Measurements from ENCODE around the gene NRG3. TPM values are rescaled to one million over a fixed set of nuclear protein-coding genes. Genes with fewer than 3 reads are reported as not detected.

Gene NRG3
- total RNA-seq, 1 donor from 2014 or later, result 0.39 TPM

DNA sequence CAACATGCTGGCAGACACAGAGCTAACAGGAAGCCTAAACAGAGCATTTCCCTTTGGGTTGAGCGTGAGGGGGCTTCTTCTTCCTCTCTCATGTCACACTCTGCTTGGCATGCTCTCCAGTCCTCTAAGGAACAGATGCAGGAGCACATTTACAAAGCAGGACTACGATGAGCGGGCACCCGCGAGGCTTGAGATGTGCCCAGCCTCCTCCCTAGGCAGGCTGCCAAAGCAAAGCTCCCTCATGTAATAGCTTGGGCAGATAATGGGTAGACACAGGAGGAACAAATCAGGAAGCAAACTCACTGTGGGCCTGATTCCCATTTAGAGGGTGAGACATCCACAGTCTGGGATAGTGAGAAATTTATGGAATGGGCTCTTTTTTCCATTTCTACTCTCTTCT lies 519.1 kb downstream of the NRG3 start:
- DNase-seq, result no peak

DNA sequence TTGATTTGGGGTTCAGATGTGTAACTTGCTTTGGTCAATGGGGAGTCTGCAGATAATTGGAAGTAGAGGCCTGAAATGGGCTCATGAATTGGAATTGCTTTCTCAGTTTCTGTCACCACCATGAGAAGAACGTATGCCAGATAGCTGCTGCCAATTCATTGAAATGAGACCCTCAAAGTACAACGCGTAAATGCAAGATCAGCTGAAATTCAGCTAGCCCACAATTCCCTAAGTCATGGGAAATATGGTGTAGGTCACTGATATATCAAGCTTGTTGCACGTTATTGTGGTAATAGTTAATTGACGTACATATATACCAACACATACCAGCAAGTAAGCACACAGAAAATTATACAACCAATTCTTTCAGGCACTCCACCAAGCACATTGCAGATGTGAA lies 520.0 kb downstream of the NRG3 start:
- DNase-seq, result no peak

DNA sequence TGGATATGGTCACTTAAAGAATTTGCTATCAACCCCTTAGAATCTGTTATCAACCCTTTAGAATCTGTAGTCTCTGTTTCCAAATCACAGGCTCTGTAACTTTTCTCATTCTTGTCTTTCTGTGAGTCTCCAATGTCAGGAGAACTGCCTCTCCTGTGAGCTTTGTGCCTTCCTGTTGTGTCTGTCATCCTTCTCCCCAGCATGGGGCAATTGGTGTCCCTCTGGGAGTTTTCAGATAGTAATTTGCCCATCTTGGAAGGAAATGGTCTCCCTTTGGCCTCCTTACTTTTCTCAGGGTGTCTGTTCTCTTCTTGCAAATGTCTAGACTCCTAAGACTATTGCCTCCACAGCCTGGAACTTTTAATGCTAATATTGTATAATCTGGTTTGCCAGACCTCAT lies 521.9 kb downstream of the NRG3 start:
- no peak for DNase-seq

DNA sequence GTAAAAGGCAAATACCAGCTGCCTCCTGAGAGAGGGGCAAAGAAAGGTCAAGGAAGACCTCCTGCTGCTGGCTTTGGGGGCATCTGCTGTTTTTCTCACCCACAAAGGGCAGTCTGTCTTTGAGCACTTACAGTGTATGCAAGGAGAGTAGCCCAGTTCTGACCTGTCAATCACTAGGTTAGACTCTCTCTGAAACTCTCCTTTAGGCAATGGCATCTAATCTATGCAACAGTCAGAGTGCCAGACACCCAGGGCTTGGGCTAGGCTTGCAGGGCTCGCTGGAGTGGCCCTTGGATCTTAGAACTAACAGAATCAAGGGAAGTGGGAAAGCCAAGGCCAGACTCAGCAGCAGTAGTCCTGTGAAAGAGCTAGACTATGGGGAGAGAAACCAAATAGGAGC lies 522.9 kb downstream of the NRG3 start:
- no peak for DNase-seq

DNA sequence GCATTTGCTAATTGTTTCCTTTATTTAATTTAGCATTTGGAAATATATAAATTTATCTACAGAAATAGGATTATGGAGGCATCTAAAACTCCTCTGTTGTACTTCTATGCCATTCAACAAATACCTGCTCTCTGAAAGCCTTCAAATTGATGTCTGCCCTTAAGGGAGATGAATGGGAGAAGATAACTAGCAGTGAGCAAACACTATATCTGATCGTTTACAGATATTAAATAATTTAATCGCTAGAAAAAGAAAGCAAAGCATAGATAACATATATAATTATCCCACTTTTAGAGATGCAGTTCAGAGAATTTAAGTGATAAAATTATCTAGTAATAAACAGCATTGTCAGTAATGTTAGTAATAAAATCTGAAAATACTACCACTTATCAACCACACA lies 524.9 kb downstream of the NRG3 start:
- DNase-seq, result no peak

DNA sequence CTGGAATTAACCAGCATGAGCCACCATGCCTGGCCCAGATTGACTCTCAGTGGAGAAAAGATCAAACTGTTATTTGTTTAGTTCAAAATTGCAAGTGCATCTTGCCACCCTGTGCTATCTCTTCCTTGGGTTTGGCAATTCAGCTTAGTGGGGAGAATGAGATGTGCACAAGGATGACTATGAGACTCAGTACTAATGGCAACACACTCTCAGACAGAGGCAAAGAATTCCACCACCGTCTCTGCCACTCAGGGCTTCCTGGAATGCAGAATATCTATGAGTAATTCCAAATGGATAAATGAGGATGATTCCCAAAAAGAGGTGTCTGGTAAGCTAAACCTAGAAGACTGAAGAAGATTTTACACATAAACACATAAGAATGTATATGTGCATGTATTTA lies 525.8 kb downstream of the NRG3 start:
- DNase-seq, result no peak

DNA sequence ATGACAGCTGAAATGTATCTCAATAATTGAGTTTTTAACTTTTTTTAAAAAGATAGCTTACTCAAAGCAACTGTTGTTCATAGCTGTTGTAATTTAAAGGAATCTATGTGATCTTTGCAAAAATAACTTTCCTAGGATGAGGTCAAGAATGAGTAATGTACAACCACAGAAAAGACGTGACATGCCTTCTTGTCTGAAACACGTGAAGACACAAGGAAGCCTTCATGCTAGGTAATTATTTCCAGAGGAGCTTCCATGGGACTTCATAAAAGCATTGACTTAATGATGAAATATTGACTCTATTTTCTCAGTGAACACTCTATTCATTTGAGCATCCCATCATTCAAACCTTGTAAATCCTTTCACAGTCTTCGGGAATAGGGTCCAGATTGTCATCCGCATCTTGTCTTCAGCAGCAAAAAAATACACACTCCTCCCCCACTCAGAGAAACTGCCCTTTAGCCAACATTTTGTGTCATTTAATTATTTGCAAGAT lies 528.0 kb downstream of the NRG3 start:
- DNase-seq, result peak; percentile 25

DNA sequence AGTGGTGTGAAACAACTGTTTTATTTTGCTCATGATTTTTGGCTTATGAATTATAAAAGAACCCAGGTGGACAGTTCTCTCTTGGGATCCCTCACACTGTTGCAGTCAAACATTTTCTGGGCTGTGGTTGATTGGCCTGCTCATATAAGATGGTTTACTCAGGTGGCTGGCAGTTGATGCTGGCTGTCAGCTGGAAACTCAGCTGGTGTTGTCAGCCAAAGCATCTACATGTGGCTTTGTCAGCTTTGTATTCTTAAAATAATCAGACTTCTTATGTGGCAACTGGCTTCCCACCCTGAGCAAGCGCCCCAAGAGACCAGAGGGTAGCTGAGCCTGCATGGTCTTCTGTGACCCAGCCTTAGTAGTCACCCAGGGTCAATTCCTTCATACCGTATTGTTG lies 534.7 kb downstream of the NRG3 start:
- no peak for DNase-seq

DNA sequence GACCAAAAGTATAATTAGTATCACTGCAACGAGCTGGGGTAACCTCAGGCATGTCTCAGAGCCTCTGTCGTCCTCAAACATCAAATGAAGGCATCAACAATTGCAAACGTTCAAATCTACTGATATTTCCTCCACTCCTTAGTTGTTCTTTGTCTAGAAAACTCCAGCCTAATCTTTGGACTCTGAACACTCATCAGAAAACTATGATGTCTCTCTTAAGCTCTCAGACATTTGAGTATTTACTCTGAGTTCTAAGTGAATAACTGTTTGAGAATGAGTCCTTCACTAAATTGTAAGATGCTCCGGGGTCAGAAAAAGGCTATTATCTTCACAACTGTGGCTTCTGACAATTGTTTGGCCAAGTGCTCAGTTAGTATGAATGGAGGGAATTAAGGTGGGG lies 536.4 kb downstream of the NRG3 start:
- DNase-seq, result no peak

DNA sequence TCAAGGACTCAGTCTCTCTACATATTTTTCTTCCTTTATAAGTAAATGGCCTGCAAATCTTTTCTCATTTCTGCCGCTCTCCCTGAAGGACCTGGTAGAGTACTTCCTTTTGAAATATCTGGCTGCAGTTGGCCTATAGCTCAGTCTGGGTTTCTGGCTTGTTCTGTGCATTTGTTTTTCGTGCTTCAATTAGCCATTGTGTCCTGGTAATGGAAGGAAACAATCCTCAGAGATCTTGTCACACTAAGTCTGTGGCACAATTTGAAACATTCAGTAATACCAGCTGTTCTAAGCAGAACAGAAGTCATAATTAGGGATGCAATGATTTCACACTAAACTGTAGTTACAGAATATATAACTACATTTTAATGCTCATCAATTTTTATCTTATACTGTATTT lies 545.0 kb downstream of the NRG3 start:
- DNase-seq, result no peak

DNA sequence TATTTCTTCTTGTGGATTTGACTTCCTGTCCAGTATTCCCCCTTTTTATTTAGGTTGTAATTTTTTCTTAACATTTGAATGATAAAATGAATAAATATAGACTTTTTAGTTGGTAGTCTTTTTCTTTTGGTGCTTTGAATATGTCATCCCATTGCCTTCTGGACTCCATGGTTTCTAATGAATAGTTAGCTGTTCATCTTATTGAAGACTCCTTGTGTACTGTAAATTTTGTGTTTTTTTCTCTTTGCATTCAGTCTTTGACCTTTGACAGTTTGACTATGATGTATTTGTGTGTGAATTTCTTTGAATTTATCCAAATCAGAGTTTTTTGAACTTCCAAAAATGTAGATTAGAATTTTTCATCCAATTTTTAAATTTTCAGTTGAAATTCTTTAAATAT lies 554.3 kb downstream of the NRG3 start:
- no peak for DNase-seq

DNA sequence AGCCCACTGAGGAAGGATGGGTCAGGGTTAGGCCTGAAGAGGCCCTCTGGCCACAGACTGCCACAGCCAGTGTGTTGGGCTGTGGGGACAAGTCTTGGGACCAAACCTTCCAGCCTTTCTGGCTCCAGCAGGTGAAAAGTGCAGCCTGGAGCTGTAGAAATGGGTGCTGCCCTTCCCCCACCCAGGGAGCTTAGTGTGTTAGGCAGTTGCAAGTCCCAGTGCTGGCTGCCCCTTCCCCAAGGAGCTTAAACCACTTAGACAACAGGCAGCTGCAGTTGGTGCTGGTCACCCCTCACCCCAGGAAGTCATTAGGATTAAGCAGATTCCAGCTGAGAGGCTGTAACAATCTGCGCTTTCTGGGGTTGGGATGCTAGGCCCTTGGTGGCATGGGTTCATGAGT lies 563.3 kb downstream of the NRG3 start:
- no peak for DNase-seq

DNA sequence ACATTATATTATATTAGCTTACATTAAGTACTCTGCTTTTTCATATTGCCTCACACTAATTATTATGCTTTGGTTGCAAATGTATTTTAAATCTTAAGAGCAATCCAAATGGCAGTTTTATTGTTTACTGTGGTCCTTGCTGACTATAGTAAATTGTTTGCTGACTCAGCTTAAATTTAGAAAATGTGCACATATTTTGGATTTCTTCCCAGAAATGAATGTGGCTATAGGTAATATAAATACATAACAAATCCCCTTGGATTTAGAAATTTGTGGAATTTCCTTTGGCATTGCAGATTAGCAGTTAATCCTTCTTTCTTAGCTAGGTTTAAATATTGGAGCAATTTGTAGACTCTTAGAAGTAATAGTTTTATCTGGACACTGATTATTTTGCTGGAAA lies 565.8 kb downstream of the NRG3 start:
- DNase-seq, result no peak

DNA sequence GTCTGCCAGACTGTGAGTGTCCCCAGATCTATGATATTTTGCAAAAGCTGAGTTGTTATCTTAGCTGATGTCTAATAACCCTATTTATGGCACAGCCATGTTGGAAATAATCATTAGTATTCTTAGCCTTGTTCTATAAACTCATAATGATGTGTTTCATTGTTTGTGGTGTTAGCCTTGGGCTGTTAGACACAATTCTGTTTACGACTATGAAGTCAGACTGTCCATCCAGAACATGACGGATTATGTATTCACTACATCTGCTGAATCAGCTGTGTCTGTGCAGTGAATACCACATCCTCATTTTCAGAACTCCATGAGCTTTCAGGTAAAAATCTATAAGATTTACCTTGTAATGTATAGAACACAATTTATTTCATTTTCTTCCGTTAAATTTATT lies 577.1 kb downstream of the NRG3 start:
- DNase-seq, result no peak

DNA sequence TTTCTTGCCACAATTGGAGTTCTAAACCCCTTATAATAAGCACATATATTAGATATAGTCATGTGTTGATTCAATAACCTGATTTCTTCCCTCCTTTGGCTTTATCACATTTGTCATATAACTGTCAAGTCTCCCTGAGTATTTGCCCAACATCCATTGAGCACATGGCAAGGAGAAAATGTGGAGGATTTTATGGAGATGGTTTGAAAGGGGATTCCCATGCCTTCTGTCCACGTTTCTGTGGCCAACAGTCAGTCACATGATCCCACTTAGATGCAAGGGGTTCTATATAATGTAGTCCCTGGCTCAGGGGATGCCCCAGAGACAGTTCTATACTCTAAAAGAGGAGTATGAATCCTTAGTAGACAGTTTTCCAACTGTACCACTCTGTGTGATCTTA lies 577.7 kb downstream of the NRG3 start:
- no peak for DNase-seq

DNA sequence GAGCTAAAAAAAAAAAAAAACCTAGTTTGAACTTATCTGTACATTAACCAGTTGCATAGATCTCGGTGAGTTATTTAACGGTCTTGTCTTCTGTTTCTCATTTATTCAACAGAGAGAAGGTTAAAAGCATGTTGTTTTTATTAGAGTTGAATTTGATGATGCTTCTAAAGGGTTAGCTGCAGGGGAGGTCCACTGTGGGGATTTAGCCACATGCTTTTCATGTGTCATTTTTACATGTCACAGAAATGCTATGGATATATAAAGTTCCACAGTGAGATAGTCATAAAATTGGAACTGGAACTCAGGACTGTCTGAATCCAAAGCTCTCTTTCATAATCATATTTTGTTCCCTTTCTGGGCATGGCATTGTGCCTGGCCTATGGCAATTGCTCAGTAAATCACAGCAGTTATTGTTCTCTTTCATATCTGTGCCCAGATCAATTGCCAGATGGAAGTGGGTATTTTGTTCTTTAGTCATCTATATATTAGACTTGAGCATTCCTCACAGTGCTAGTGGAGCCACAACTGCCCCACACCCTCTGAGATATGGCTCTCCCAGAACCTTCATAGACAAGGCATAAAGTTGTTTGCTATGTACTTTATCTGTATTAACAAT lies 578.8 kb downstream of the NRG3 start:
- no peak for DNase-seq

DNA sequence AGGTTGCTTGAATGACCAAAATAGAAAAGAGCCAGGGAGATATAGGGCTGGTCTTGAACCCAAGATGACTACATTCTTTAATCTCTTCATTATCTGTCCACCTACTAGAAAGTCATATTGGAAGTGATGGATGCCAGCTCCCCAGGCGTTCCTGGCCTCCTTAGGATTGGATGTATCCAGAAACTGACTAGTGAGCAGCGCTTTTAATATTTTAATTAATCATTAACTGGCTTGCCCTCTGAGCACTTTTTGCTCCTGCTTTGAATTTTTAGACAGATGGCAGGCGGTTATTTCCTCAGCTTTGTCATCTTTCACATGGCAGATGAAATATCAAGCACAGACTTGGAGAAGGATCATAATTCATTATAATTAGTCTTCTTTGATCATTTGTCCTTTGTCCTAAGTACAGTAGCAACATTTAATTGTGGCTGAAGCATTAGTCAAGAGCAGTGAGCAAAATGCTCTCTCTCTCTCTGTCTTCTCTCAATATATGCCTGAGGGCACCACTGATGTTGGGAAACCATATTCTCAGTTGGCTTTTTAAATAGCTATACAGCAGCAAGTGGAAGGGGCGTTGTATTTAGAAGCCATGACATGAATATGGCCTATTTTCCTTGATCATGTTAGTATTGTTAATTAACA lies 588.0 kb downstream of the NRG3 start:
- DNase-seq, result no peak

DNA sequence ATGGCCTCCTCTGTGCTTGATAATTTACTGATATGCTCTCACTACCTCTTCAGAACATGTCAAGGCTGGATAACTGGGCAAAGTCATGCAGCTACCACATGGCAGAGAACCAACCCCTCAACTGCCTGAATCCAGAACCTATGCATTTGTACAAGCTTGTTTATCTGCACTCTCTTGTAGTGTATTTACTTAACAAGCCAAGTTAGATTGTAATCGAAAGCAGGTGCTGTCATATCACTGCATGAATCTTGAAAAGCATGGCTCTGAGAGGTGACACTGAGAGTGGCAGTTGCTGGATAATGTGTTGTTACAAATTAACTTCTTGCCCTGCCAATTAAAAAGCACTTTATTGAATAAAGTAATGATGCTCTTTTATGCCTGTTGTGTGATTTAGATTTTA lies 588.6 kb downstream of the NRG3 start:
- no peak for DNase-seq

DNA sequence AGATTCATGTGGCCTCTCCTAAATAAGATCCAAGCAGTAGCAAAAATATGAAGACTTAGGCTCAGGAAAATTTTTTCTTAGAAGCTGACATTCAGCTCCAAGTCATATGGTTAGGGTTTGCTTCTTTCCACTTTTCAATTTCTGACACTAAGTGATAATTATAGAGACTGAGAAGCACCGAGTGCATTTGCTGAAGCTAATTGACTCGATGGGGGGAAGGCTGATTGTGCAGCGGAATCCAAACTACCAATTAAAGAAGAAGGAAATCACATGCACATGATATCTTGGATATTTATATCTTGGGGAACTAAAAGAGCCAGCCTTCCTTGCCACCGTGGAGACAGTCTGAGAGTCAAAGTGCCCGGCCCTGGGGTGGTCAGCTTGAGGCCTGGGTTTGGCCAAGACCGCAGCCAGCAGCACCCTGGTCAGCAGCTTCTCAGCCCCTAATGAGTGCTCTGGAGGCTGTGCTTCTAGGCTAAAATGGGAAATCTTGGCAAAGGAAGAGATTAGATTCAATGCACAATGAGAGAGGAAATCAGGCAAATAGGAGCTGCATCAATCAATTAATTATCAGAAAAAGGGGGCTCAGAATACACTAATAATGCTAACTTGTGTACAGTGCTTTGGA lies 589.3 kb downstream of the NRG3 start:
- no peak for DNase-seq

DNA sequence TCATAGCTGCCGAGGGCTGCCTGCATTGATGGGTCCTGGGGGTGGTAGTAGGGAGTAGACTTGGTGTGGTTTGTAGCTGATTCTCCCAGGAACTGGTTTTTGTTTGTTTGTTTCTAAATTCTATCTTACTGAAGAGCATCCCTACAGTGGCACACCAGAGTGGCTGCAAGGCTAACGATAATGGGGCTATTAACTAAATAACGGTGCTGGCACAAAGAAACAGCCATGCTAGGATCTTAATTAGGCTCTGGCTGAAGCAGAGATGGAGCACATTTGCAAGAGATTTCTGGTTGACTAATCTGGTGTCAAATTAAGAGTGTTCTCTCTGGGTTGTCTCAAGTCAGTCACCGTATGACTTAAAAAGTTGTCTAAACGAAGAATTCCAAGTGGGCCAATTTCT lies 590.0 kb downstream of the NRG3 start:
- DNase-seq, result no peak

DNA sequence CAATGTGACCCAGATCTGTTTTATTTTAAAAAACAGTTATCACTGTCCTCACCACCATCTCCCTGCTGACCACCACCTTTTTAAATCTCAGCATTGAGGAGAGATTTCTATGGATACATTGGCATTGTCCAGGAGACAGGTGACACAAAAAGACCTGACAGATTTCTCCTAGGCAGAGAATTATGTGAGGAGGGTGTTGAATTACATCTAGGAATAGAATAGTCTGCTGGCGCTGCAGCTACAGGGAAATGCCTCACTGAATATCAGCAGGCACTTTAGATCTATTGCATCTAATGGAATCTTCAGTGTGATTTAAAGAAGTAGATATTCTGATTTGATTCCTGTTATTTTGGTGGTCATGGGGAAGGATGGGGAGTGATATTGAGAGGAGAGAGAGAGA lies 593.5 kb downstream of the NRG3 start:
- DNase-seq, result no peak

DNA sequence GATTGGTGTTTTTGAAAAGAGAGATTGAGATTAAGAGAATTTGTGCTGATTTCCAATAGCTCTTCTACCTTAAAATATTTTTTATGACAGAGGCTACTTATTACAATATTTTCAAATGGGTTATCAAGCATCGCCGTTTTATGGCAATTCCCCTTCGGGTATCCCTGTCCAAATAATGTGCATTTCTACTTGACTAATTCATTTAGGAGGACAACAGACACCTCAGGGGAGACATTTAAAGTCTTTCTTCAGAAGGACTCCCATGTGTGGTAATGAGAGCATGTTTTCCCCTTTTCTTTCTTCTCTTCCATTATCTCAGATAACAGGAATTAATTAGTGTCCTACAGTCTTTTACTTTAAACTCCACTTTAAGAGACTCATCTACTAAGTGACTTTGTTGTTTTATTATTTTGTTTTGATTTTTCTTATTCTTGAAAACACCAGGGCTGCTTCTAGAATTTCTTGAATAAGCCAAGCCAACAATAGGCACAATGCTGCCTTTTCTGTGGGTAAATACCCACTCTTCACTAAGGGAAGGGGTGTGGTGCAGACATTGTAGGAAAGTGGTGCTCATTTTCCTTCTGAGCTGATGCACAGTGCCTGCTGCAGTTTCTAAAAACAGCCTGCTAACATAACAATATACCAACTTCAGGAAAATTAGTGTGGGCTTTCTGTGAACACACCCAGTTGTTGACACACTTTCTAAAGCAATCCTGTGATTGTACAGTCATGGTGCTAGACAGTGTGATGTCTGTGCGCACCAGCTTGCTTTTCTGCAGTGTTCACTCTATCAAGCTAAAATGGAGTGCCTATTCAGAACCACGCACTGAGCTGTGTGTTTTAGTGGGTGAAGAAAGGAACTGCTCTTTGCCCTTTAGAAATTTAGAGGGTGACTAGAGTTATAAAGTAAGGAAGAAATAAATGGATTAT lies 597.7 kb downstream of the NRG3 start:
- no peak for DNase-seq

DNA sequence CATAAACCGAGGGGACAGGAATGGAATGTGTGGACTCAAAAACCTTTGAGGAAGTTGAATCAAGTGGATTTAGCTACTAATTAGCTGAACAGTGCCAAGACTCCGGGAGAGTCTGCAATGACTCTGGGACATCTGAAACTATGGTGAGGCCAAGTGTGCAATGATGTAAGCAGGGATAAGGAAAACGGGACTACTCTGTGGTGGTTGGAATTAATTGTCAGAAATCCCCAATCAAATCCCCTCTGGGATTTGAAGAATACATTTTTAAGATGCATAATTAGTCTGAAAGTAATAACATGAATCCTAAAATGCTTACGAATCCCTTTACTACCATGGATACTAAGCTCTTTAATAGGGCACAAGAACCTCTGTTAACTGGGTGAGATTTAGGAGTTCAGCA lies 602.8 kb downstream of the NRG3 start:
- DNase-seq, result no peak

Measured in skin of body (tissue), 2 donors.